Ureter (tissue), 1 donor: Measurements from ENCODE around the gene UNC93B1. TPM values are rescaled to one million over a fixed set of nuclear protein-coding genes. Genes with fewer than 3 reads are reported as not detected.

ENCODE experiments used
- DNase-seq: peaks from one replicate; pipeline ENCODE4 v3.0.0-alpha.2; 2020; ENCODE audit warnings: low spot score
- total RNA-seq: library from RNA; stranded (reverse); gene quantifications from one replicate; pipeline ENCODE4 v1.2.4, GENCODE V29; 2023
- donor health status: DM: yes; HTN: yes; CAD: no.

Gene UNC93B1
- total RNA-seq, 1 donor from 2014 or later: 98.3 TPM

GRCh38 chr11:68040101-68040956 is 36.4 kb upstream of the UNC93B1 start:
- peak; percentile 80 for DNase-seq

- peak; percentile 57 for DNase-seq
Measured at GRCh38 chr11:68039526-68040086, 35.7 kb upstream of the UNC93B1 start.

GRCh38 chr11:68038718-68039525 is 35.0 kb upstream of the UNC93B1 start, which contains the start of gene TCIRG1:
Gene TCIRG1 (plus strand): TSS chr11:68039025. CDS start chr11:68041272, 2,247 bp downstream.
- peak; percentile 91 for DNase-seq

- no peak for DNase-seq
Measured at GRCh38 chr11:68038226-68038717, 34.4 kb upstream of the UNC93B1 start.

GRCh38 chr11:68037411-68038225 is 33.7 kb upstream of the UNC93B1 start:
- DNase-seq: no peak

GRCh38 chr11:68036717-68037239 is 32.9 kb upstream of the UNC93B1 start:
- no peak for DNase-seq

GRCh38 chr11:68036141-68036716 is 32.3 kb upstream of the UNC93B1 start:
- DNase-seq: no peak

GRCh38 chr11:68035266-68035876 is 31.5 kb upstream of the UNC93B1 start:
- no peak for DNase-seq

GRCh38 chr11:68033708-68034045 is 29.8 kb upstream of the UNC93B1 start:
- no peak for DNase-seq

- no peak for DNase-seq
Measured at GRCh38 chr11:68032997-68033707, 29.3 kb upstream of the UNC93B1 start.

GRCh38 chr11:68032003-68032402 is 28.1 kb upstream of the UNC93B1 start:
- DNase-seq: no peak

GRCh38 chr11:68031144-68031464 is 27.2 kb upstream of the UNC93B1 start:
- no peak for DNase-seq

GRCh38 chr11:68030318-68031143 is 26.6 kb upstream of the UNC93B1 start, which contains the start of gene NDUFS8:
Gene NDUFS8 (plus strand): TSS chr11:68030681. CDS start chr11:68032152, 1,471 bp downstream.
- peak; percentile 98 for DNase-seq

- DNase-seq: no peak
Measured at GRCh38 chr11:68028802-68029545, 25.1 kb upstream of the UNC93B1 start.

- DNase-seq: no peak
Measured at GRCh38 chr11:68027667-68028066, 23.8 kb upstream of the UNC93B1 start.

GRCh38 chr11:68026391-68027105 is 22.7 kb upstream of the UNC93B1 start:
- DNase-seq: no peak

GRCh38 chr11:68025047-68025446 is 21.1 kb upstream of the UNC93B1 start:
- no peak for DNase-seq
